CD4-positive, alpha-beta T cell (primary cell): ENCODE results near the gene CGNL1. TPM values are rescaled to one million over a fixed set of nuclear protein-coding genes. Genes with fewer than 3 reads are reported as not detected.

Experiments
- ATAC-seq: fragments of 200-7000 bp; cut with Tn5 transposase; one replicate; pipeline ENCODE4 v1.10.0; 2022; ENCODE audit warnings: mild to moderate bottlenecking; ENCODE audit not compliant: poor library complexity
- CTCF ChIA-PET: fragments of 350-600 bp; sonication (Branson Sonifier 250); formaldehyde crosslinking; loops from one replicate; lab custom pipeline; 2021; ENCODE audit warnings: antibody characterized with exemption, inconsistent platforms; lab: Charles Lee
- POLR2A ChIA-PET: fragments of 350-600 bp; sonication (Branson Sonifier 250); formaldehyde crosslinking; loops from one replicate; lab custom pipeline; 2021; ENCODE audit warnings: antibody characterized with exemption, inconsistent platforms; lab: Charles Lee
- DNase-seq, 14 experiments: peaks; one replicate each; pipeline ENCODE4 v3.0.0-alpha.2; 2013 to 2020; ENCODE audit warnings: mixed read lengths in 2 of 14
- H3K27ac ChIP-seq, 2 donors: one replicate each; pipeline versions ENCODE4 v1.5.1 to v1.7.0; 2013; ENCODE audit warnings: low read length in 2 of 2, low read depth in 1 of 2, mild to moderate bottlenecking in 1 of 2
- H3K27me3 ChIP-seq, 2 experiments: 1 replicate in 1 of 2; 2 replicates in 1 of 2; pipeline versions ENCODE4 v1.6.1 to v1.7.0; 2013; ENCODE audit warnings: low read length in 2 of 2, control low read depth in 1 of 2, mild to moderate bottlenecking in 1 of 2, moderate library complexity in 1 of 2; ENCODE audit not compliant: insufficient read depth in 2 of 2, control insufficient read depth in 1 of 2
- H3K36me3 ChIP-seq: one replicate; pipeline ENCODE4 v1.6.1; 2013; ENCODE audit warnings: low read length, control low read depth; ENCODE audit not compliant: insufficient read depth
- H3K4me1 ChIP-seq: one replicate; pipeline ENCODE4 v1.6.1; 2013; ENCODE audit warnings: low read length, control low read depth; ENCODE audit not compliant: insufficient read depth
- H3K4me3 ChIP-seq: one replicate; pipeline ENCODE4 v1.5.1; 2013; ENCODE audit warnings: mild to moderate bottlenecking, low read length, moderate library complexity
- H3K9me3 ChIP-seq, 2 experiments: 1 replicate in 1 of 2; 2 replicates in 1 of 2; pipeline versions ENCODE4 v1.6.1 to v1.7.0; 2013; ENCODE audit warnings: low read length in 2 of 2, mild to moderate bottlenecking in 2 of 2, control low read depth in 1 of 2, moderate library complexity in 1 of 2; ENCODE audit not compliant: control insufficient read depth in 1 of 2, insufficient read depth in 1 of 2
- H3K27ac Mint-ChIP-seq: one replicate; pipeline ENCODE4 v1.8.0; 2020; ENCODE audit warnings: mixed read lengths
- H3K27me3 Mint-ChIP-seq: one replicate; pipeline ENCODE4 v1.8.0; 2021; ENCODE audit warnings: mixed read lengths
- H3K36me3 Mint-ChIP-seq: one replicate; pipeline ENCODE4 v1.8.0; 2021; ENCODE audit warnings: low read depth, mixed read lengths
- H3K4me1 Mint-ChIP-seq: one replicate; pipeline ENCODE4 v1.8.0; 2021; ENCODE audit warnings: low read depth, mixed read lengths
- H3K4me3 Mint-ChIP-seq: one replicate; pipeline ENCODE4 v1.8.0; 2020; ENCODE audit warnings: mild to moderate bottlenecking, mixed read lengths
- H3K9me3 Mint-ChIP-seq: one replicate; pipeline ENCODE4 v1.8.0; 2020; ENCODE audit warnings: mixed read lengths
- intact Hi-C, 2 experiments: fragments of 100-400 bp; cut with DNase I in 1 of 2; cut with micrococcal nuclease in 1 of 2; formaldehyde crosslinking; loops; one replicate each; pipeline versions ENCODE4 v1.15.1 to v1.9.0; 2023 to 2025; cut with DNase I, micrococcal nuclease
- total RNA-seq, 174 experiments: library from RNA in 2 of 174; stranded (reverse) in 2 of 174; gene quantifications; one replicate each; pipeline ENCODE4 v1.2.3 and lab custom pipeline; 2021 to 2026
- TF ChIP-seq, protein P1 (sequence below): fragments of 200-600 bp; IDR thresholded peaks from one replicate; pipeline ENCODE4 v1.8.0; 2022; ENCODE audit warnings: antibody characterized with exemption, mild to moderate bottlenecking

CGNL1 gene
- total RNA-seq, 2 experiments from 2014 or later = not detected

- Mint-ChIP-seq H3K27ac (no peak overlapping the region), H3K36me3 (no peaks in the 10 kb centered on the region), H3K4me3 (no peak overlapping the region), H3K27me3 (no peaks in the 10 kb centered on the region), H3K4me1 (no peaks in the 10 kb centered on the region), H3K9me3 (no peaks in the 10 kb centered on the region)
- Histone ChIP-seq H3K27ac (no peak overlapping the region), H3K36me3 (no peaks in the 10 kb centered on the region), H3K9me3 (peaks cover 0 to 4% of the 10 kb centered on the region in 2 experiments), H3K4me1 (no peaks in the 10 kb centered on the region), H3K27me3 (no peaks in the 10 kb centered on the region), H3K4me3 (no peak overlapping the region)
- CTCF ChIA-PET = no interaction called here
- intact Hi-C loops = loop anchor here in 1 of 2 experiments (5.0 kb wide), 2 partner anchors 199 to 519 kb away; no protein-coding TSS in a partner anchor
- TF ChIP-seq, protein P1, sequence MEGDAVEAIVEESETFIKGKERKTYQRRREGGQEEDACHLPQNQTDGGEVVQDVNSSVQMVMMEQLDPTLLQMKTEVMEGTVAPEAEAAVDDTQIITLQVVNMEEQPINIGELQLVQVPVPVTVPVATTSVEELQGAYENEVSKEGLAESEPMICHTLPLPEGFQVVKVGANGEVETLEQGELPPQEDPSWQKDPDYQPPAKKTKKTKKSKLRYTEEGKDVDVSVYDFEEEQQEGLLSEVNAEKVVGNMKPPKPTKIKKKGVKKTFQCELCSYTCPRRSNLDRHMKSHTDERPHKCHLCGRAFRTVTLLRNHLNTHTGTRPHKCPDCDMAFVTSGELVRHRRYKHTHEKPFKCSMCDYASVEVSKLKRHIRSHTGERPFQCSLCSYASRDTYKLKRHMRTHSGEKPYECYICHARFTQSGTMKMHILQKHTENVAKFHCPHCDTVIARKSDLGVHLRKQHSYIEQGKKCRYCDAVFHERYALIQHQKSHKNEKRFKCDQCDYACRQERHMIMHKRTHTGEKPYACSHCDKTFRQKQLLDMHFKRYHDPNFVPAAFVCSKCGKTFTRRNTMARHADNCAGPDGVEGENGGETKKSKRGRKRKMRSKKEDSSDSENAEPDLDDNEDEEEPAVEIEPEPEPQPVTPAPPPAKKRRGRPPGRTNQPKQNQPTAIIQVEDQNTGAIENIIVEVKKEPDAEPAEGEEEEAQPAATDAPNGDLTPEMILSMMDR = no peak
- DNase-seq = no peak
- POLR2A ChIA-PET = no interaction called here
- no peak for ATAC-seq
These were observed 33.3 kb upstream of the CGNL1 start for GRCh38 chr15:57343048-57343447.

DNA sequence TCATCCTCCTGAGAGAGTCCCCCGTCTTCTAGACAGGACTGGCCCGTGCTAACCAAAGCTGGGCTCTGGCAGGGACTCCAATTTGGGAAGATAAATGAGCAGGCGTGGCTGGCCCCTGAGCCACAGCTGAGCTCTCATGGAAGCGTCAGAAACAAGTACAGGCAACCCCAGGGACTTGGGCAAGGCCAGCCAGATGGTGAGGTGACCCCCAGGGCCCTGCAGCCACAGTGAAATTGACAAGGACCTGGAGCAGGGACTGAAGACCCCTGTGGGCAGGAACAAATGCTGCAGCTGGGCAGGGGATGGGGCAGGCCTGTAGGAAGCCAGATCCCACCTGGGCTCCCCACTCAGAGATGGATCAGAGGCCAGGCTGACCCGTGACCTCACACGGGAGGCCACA lies 32.8 kb upstream of the CGNL1 start:
- Histone ChIP-seq H3K36me3 (no peaks in the 10 kb centered on the region), H3K9me3 (peaks cover 0 to 4% of the 10 kb centered on the region in 2 experiments), H3K27me3 (no peaks in the 10 kb centered on the region), H3K27ac (no peak overlapping the region), H3K4me3 (no peak overlapping the region), H3K4me1 (no peaks in the 10 kb centered on the region)
- POLR2A ChIA-PET = no interaction called here
- H3K27me3 Mint-ChIP-seq = no peaks in the 10 kb centered on the region
- no peaks in the 10 kb centered on the region for H3K9me3 Mint-ChIP-seq
- intact Hi-C loops = loop anchor here in 1 of 2 experiments (5.0 kb wide), 2 partner anchors 199 to 519 kb away; no protein-coding TSS in a partner anchor
- no peak for ATAC-seq
- CTCF ChIA-PET = no interaction called here
- no peaks in the 10 kb centered on the region for H3K36me3 Mint-ChIP-seq
- TF ChIP-seq, protein P1 = no peak
- no peak overlapping the region for H3K27ac Mint-ChIP-seq
- H3K4me3 Mint-ChIP-seq = no peak overlapping the region
- no peak for DNase-seq
- H3K4me1 Mint-ChIP-seq = no peaks in the 10 kb centered on the region

- Histone ChIP-seq H3K4me1 (no peaks in the 10 kb centered on the region), H3K27ac (no peak overlapping the region), H3K36me3 (no peaks in the 10 kb centered on the region), H3K9me3 (peaks cover 0 to 4% of the 10 kb centered on the region in 2 experiments), H3K4me3 (no peak overlapping the region), H3K27me3 (no peaks in the 10 kb centered on the region)
- H3K4me3 Mint-ChIP-seq = no peak overlapping the region
- H3K36me3 Mint-ChIP-seq = no peaks in the 10 kb centered on the region
- DNase-seq = no peak
- ChIA-PET CTCF (no interaction called here), POLR2A (no interaction called here)
- intact Hi-C loops = loop anchor here in 1 of 2 experiments (5.0 kb wide), 2 partner anchors 198 to 518 kb away; no protein-coding TSS in a partner anchor
- no peak overlapping the region for H3K27ac Mint-ChIP-seq
- no peaks in the 10 kb centered on the region for H3K9me3 Mint-ChIP-seq
- H3K27me3 Mint-ChIP-seq = no peaks in the 10 kb centered on the region
- TF ChIP-seq, protein P1 = no peak
- no peak for ATAC-seq
- H3K4me1 Mint-ChIP-seq = no peaks in the 10 kb centered on the region
These were observed 32.0 kb upstream of the CGNL1 start for GRCh38 chr15:57344282-57344681.
